K562 (cell line): Measurements from ENCODE around the gene ST7. TPM values are rescaled to one million over a fixed set of nuclear protein-coding genes. Genes with fewer than 3 reads are reported as not detected.

Source experiments
- ATAC-seq: fragments of 200-7000 bp; cut with Tn5 transposase; 3 replicates; pipeline ENCODE4 v1.9.1; 2020; ENCODE audit warnings: moderate library complexity
- BruUV-seq: library from RNA; stranded (reverse); fragments of 400-500 nt; replicated peaks from 2 replicates; lab custom pipeline; 2021; lab: Mats Ljungman, UMichigan
- CTCF ChIA-PET: fragments of 300-600 bp; formaldehyde crosslinking; extraction: SDS; loops from one replicate; lab custom pipeline; 2021; ENCODE audit warnings: low intra/inter-chr PET ratio; lab: Yijun Ruan, JAX
- POLR2A ChIA-PET: fragments of 300-600, 350-650 bp; sonication (Branson Sonifier 250); formaldehyde crosslinking; extraction: SDS; loops from one replicate; lab custom pipeline; 2021; ENCODE audit warnings: antibody characterized with exemption, inconsistent platforms; lab: Yijun Ruan, JAX
- DNase-seq, 4 experiments: peaks; one replicate each; pipeline versions ENCODE4 v3.0.0 to v3.0.0-alpha.2; 2011 to 2018; ENCODE audit warnings: low spot score in 3 of 4, mixed read lengths in 3 of 4; ENCODE audit errors: extremely low read depth in 1 of 4
- FAIRE-seq: peaks from 2 replicates; lab custom pipeline; 2011; peaks lifted over from hg19 to GRCh38; lab: Jason Lieb, UNC
- H2AFZ ChIP-seq: 2 replicates; pipeline ENCODE4 v1.6.0; 2011; ENCODE audit warnings: low read depth, low read length, control low read depth, inconsistent platforms
- H3K27ac ChIP-seq: fragments of 200-600 bp; 3 replicates; pipeline ENCODE4 v1.8.0; 2011; ENCODE audit warnings: low read depth, mild to moderate bottlenecking, control low read depth, inconsistent platforms, low read length, moderate library complexity, mixed read lengths; ENCODE audit errors: extremely low read depth
- H3K27me3 ChIP-seq, 2 experiments: fragments of 300-600 bp in 1 of 2; 2 replicates in 1 of 2; 3 replicates in 1 of 2; pipeline versions ENCODE4 v1.6.0 to v1.8.0; 2011; ENCODE audit warnings: inconsistent platforms in 2 of 2, low read length in 2 of 2, mild to moderate bottlenecking in 1 of 2, mixed read lengths in 1 of 2, moderate library complexity in 1 of 2; ENCODE audit not compliant: control insufficient read depth in 2 of 2, insufficient read depth in 2 of 2
- H3K36me3 ChIP-seq: fragments of 300-600 bp; 3 replicates; pipeline ENCODE4 v1.8.0; 2011; ENCODE audit warnings: mild to moderate bottlenecking, low read length, inconsistent platforms; ENCODE audit not compliant: control insufficient read depth, insufficient read depth
- H3K4me1 ChIP-seq, 2 experiments: fragments of 200-600 bp in 1 of 2; replicated peaks in 1 of 2; 2 replicates in 1 of 2; 3 replicates in 1 of 2; pipeline versions ENCODE4 v1.5.1 to v1.8.0; 2011; ENCODE audit warnings: inconsistent platforms in 2 of 2, low read length in 2 of 2, mild to moderate bottlenecking in 1 of 2, mixed read lengths in 1 of 2, moderate library complexity in 1 of 2; ENCODE audit not compliant: control insufficient read depth in 2 of 2, insufficient read depth in 2 of 2
- H3K4me2 ChIP-seq: 2 replicates; pipeline ENCODE4 v1.6.1; 2011; ENCODE audit warnings: low read length, control low read depth, inconsistent platforms, mixed read lengths; ENCODE audit not compliant: insufficient read depth
- H3K4me3 ChIP-seq: fragments of 200-600 bp; sonication (generic), shearing (Covaris generic); 2 replicates; pipeline ENCODE4 v1.5.1; 2016; ENCODE audit warnings: control low read depth, inconsistent platforms
- H3K79me2 ChIP-seq: fragments of 200-600 bp; 3 replicates; pipeline ENCODE4 v1.8.0; 2011; ENCODE audit warnings: low read length, inconsistent platforms; ENCODE audit not compliant: control insufficient read depth, insufficient read depth
- H3K9ac ChIP-seq, 2 experiments: 2 replicates each; pipeline versions ENCODE4 v1.6.0 to v1.6.1; 2011; ENCODE audit warnings: low read depth in 2 of 2, low read length in 2 of 2, control low read depth in 1 of 2, inconsistent platforms in 1 of 2, mild to moderate bottlenecking in 1 of 2, mixed read lengths in 1 of 2; ENCODE audit not compliant: insufficient read depth in 1 of 2
- H3K9me1 ChIP-seq: one replicate; pipeline ENCODE4 v1.6.0; 2011; ENCODE audit warnings: inconsistent platforms, mild to moderate bottlenecking, low read length, moderate library complexity; ENCODE audit not compliant: control insufficient read depth, insufficient read depth
- H3K9me3 ChIP-seq: replicated peaks from 2 replicates; pipeline ENCODE4 v1.5.1; 2011; ENCODE audit warnings: low read depth, low read length, inconsistent platforms; ENCODE audit not compliant: control insufficient read depth, insufficient read depth
- H4K20me1 ChIP-seq: replicated peaks from 2 replicates; pipeline ENCODE4 v1.6.1; 2011; ENCODE audit warnings: low read length, inconsistent platforms, mixed read lengths; ENCODE audit not compliant: control insufficient read depth, insufficient read depth
- CBX1 ChIP-seq: sonication (generic); IDR thresholded peaks from 2 replicates; pipeline ENCODE4 v1.6.1; 2016; ENCODE audit warnings: antibody characterized with exemption, low read depth, mild to moderate bottlenecking
- CBX3 ChIP-seq, 2 experiments: IDR thresholded peaks; 1 replicate in 1 of 2; 2 replicates in 1 of 2; pipeline ENCODE4 v1.6.1; 2012; ENCODE audit warnings: inconsistent platforms in 2 of 2, low read length in 2 of 2, borderline replicate concordance in 1 of 2, control low read depth in 1 of 2
- ETV6 ChIP-seq, 3 experiments: fragments of 150-350 bp in 1 of 3; sonication (generic) in 1 of 3; formaldehyde crosslinking in 1 of 3; IDR thresholded peaks; 2 replicates each; pipeline versions ENCODE4 v1.6.1 to v1.8.0; 2014 to 2022; ENCODE audit warnings: borderline replicate concordance in 2 of 3, low read depth in 2 of 3, antibody characterized with exemption in 1 of 3, low read length in 1 of 3, mild to moderate bottlenecking in 1 of 3, missing genetic modification reagents in 1 of 3
- MYNN ChIP-seq, 2 experiments: sonication (generic); formaldehyde crosslinking in 1 of 2; IDR thresholded peaks; 2 replicates each; pipeline versions ENCODE4 v1.5.0 to v1.6.1; 2016 to 2020; ENCODE audit warnings: antibody characterized with exemption in 1 of 2, missing genetic modification reagents in 1 of 2
- SIN3A ChIP-seq, 2 experiments: fragments of 150-350 bp in 1 of 2; IDR thresholded peaks; 2 replicates each; pipeline ENCODE4 v1.6.1; 2011 to 2016; ENCODE audit warnings: borderline replicate concordance in 2 of 2, low read depth in 2 of 2, low read length in 2 of 2, mild to moderate bottlenecking in 2 of 2, moderate library complexity in 2 of 2; ENCODE audit not compliant: control insufficient read depth in 1 of 2
- WHSC1 ChIP-seq: IDR thresholded peaks from one replicate; pipeline ENCODE4 v1.6.1; 2012; ENCODE audit warnings: low read length, control low read depth, inconsistent platforms
- ZKSCAN1 ChIP-seq: fragments of 150-350 bp; IDR thresholded peaks from 2 replicates; pipeline ENCODE4 v1.6.1; 2016; ENCODE audit warnings: low read depth, low read length
- ZNF280A ChIP-seq: fragments of 450-650 bp; IDR thresholded peaks from 2 replicates; pipeline ENCODE4 v1.6.1; 2018; ENCODE audit warnings: mild to moderate bottlenecking, low read depth; ENCODE audit not compliant: partially characterized antibody
- ZNF436 ChIP-seq: fragments of 250-450, 450-650 bp; sonication (Bioruptor Pico); formaldehyde crosslinking; IDR thresholded peaks from 2 replicates; pipeline ENCODE4 v1.7.0; 2020; ENCODE audit warnings: mild to moderate bottlenecking
- WGBS: fragments of 100-300 bp; shearing (Covaris generic); methylation state at CpG from one replicate; pipeline ENCODE4 v1.1.6; 2016; ENCODE audit warnings: low coverage, mixed read lengths; ENCODE audit not compliant: insufficient coverage; ENCODE audit errors: missing lambda C conversion rate; 5-methylcytosine and 5-hydroxymethylcytosine counted together
- in situ Hi-C: fragments of 300-500 bp; cut with MboI; formaldehyde crosslinking; loops from 4 replicates; pipeline ENCODE4 v1.15.0; 2018; ENCODE audit warnings: inconsistent platforms, mixed read lengths
- intact Hi-C: fragments of 100-400 bp; cut with micrococcal nuclease; formaldehyde crosslinking; loops from 2 replicates; pipeline ENCODE4 v1.14.2; 2022
- polyA plus RNA-seq, 8 experiments: library from polyadenylated mRNA; depleted of rRNA in 4 of 8; stranded (reverse) in 5 of 8; unstranded in 3 of 8; fragments of >200 nt; fragmentation: Nextera tagmentation in 2 of 8; fragmentation: Illumina TruSeq in 1 of 8; extraction: Ambion mirVana in 2 of 8; extraction: Trizol in 1 of 8; gene quantifications; 2 replicates each; pipeline versions ENCODE4 v1.2.1 to v1.2.3, GENCODE V29; 2011 to 2014; ENCODE audit warnings: inconsistent platforms in 1 of 8, missing spikeins in 1 of 8
- total RNA-seq, 7 experiments: library from RNA; depleted of rRNA in 6 of 7; stranded (reverse); fragments of >200 nt in 6 of 7; fragmentation: Illumina TruSeq in 2 of 7; extraction: Trizol in 2 of 7; gene quantifications; 2 replicates each; pipeline versions ENCODE4 v1.2.1 to v1.2.3, GENCODE V29; 2011 to 2021; ENCODE audit warnings: low replicate concordance in 1 of 7

Gene ST7
- total and polyA plus RNA-seq, 9 of the 15 experiments (the other 6 are each of a cell fraction or from before 2014, with no cell fraction given): 23.9 to 56.3 (median 36.9) TPM

- TF ChIP-seq MYNN (IDR thresholded peaks at IDR 0.05): no peak
- TF ChIP-seq MYNN (CRISPR knock-in tag; IDR thresholded peaks at IDR 0.05): no peak
- no peak for TF ChIP-seq ZNF280A
- no peak for TF ChIP-seq ETV6 (IDR thresholded peaks at IDR 0.05; ENCODE audit: borderline replicate concordance in 1 of 2, low read depth in 2 of 2, low read length in 1 of 2)
- no peak for TF ChIP-seq ETV6 (CRISPR knock-in tag; IDR thresholded peaks at IDR 0.05; ENCODE audit: borderline replicate concordance)
- no peak for TF ChIP-seq WHSC1
- TF ChIP-seq CBX1: no peak
- TF ChIP-seq, all 486 proteins: peak for 0
Measured at GRCh38 chr7:116997972-116998371, 44.7 kb downstream of the ST7 start (continued).

GRCh38 chr7:116998567-116999175, 45.4 kb downstream of the ST7 start:
- Histone ChIP-seq H3K9me1 (no peaks in the 10 kb centered on the region), H3K4me3 (no peak overlapping the region), H3K27ac (no peak overlapping the region), H3K9me3 (no peaks in the 10 kb centered on the region), H3K27me3 (no peaks in the 10 kb centered on the region), H3K36me3 (no peaks in the 10 kb centered on the region), H3K9ac (no peak overlapping the region), H2AFZ (no peak overlapping the region), H3K4me1 (no peaks in the 10 kb centered on the region; a peak in 1 of 5 replicates), H4K20me1 (no peaks in the 10 kb centered on the region), H3K79me2 (no peaks in the 10 kb centered on the region), H3K4me2 (no peak overlapping the region)
- intact Hi-C loops: no loop called here
- TF ChIP-seq SIN3A (IDR thresholded peaks at IDR 0.05; ENCODE audit: borderline replicate concordance in 2 of 2, control insufficient read depth in 1 of 2, low read depth in 2 of 2, low read length in 2 of 2) (no peak), ZKSCAN1 (peak; percentile 89), ZNF436 (CRISPR knock-in tag) (no peak), CBX3 (IDR thresholded peaks at IDR 0.05; ENCODE audit: borderline replicate concordance in 1 of 2, low read length in 2 of 2) (0 out of 3 replicates have a peak, but pooled peaks of 1 of the 2 experiments have one; percentile 24)
- ChIA-PET CTCF (no interaction called here), POLR2A (no interaction called here)
- DNase-seq (no peak), ATAC-seq (no peak), FAIRE-seq (no peak)
- no TSS peak for BruUV-seq
- in situ Hi-C loops: no loop called here
- 86% methylated on average over 2 of the region's 2 CpGs for WGBS
